Measurements from ENCODE around the gene AGMAT. TPM values are rescaled to one million over a fixed set of nuclear protein-coding genes. Genes with fewer than 3 reads are reported as not detected.

AGMAT gene
- total RNA-seq, 4 donors from 2014 or later, result not detected

GRCh38 chr1:15558516-15558915, 26.3 kb downstream of the AGMAT start:
- Histone ChIP-seq H3K36me3 (peaks cover 0 to 65% of the 10 kb centered on the region in 2 donors), H3K27ac (no peak overlapping the region)
- WGBS, 2 donors (ENCODE audit: low coverage in 1 of 2), result 90% methylated on average over 3 to 4 of the region's 4 CpGs

DNA sequence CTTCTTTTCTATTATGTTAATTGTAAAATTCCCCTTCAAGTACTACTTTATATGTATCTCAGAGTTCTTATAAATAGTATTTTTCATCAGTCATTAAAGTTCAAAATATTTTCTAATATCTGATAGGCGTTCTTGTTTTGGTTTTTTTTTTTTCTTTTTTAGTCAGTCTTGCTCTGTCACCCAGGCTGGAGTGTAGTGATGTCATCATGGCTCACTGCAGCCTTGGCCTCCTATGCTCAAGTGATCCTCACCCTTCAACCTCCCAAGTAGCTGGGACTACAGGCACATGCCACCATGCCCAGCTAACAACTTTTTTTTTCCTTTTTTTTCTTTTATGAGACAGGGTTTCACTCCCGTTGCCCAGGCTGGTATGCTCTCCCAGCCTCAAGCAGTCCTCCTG, 27.3 kb downstream of the AGMAT start:
- WGBS, 2 donors (ENCODE audit: low coverage in 1 of 2), result 70 to 96% methylated on average over 1 to 2 of the region's 2 CpGs
- no peak for ATAC-seq

More at GRCh38 chr1:15558516-15558915, 26.3 kb downstream of the AGMAT start:
- no peaks in the 10 kb centered on the region for H3K9me3 ChIP-seq
- H3K4me1 ChIP-seq, result no peaks in the 10 kb centered on the region
- no peak for ATAC-seq
- TF ChIP-seq POLR2AphosphoS5 (IDR thresholded peaks at IDR 0.05) (no peak), EP300 (IDR thresholded peaks at IDR 0.05) (no peak), CTCF (IDR thresholded peaks at IDR 0.05) (no peak), POLR2A (IDR thresholded peaks at IDR 0.05) (no peak)
- no peak overlapping the region for H3K4me3 ChIP-seq
- no peaks in the 10 kb centered on the region for H3K27me3 ChIP-seq

DNA sequence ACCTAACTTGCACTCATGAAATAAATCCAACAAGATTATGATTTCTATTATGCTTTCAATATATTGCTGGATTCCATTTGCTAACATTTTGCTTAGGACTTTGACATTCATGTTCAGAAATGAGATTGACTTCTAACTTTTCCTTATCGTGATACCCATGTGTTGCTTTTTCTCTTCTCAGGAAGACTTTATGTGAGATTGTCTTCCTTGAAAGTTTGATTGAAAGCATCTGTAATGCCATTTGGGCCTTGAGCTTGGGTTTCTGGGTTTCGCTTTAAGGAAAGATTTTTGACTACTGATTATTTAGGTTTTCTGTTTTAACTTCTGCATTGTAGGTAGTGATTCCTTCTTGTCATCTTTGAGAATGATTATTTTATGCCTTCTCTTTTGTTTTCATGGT, 27.8 kb downstream of the AGMAT start:
- Histone ChIP-seq H3K4me3 (no peak overlapping the region), H3K27ac (no peak overlapping the region), H3K4me1 (no peaks in the 10 kb centered on the region), H3K9me3 (no peaks in the 10 kb centered on the region), H3K27me3 (no peaks in the 10 kb centered on the region), H3K36me3 (peaks cover 0 to 57% of the 10 kb centered on the region in 2 donors)
- no peak for ATAC-seq
- TF ChIP-seq EP300 (IDR thresholded peaks at IDR 0.05), result no peak
- TF ChIP-seq POLR2AphosphoS5 (IDR thresholded peaks at IDR 0.05), result no peak
- no peak for TF ChIP-seq CTCF (IDR thresholded peaks at IDR 0.05)
- no peak for TF ChIP-seq POLR2A (IDR thresholded peaks at IDR 0.05)
- 80 to 95% methylated on average over 2 of the region's 2 CpGs for WGBS, 2 donors (ENCODE audit: low coverage in 1 of 2)

More for the DNA sequence above, 27.3 kb downstream of the AGMAT start:
- H3K27me3 ChIP-seq, result no peaks in the 10 kb centered on the region
- no peak for TF ChIP-seq EP300 (IDR thresholded peaks at IDR 0.05)
- no peak for TF ChIP-seq CTCF (IDR thresholded peaks at IDR 0.05)
- TF ChIP-seq POLR2AphosphoS5 (IDR thresholded peaks at IDR 0.05), result no peak
- TF ChIP-seq POLR2A (IDR thresholded peaks at IDR 0.05), result no peak
- H3K9me3 ChIP-seq, result no peaks in the 10 kb centered on the region
- H3K4me1 ChIP-seq, result no peaks in the 10 kb centered on the region
- H3K27ac ChIP-seq, result no peak overlapping the region
- H3K36me3 ChIP-seq, result peaks cover 0 to 59% of the 10 kb centered on the region in 2 donors
- no peak overlapping the region for H3K4me3 ChIP-seq

GRCh38 chr1:15550573-15550972, 34.3 kb downstream of the AGMAT start:
- no peaks in the 10 kb centered on the region for H3K4me1 ChIP-seq
- H3K4me3 ChIP-seq, result no peak overlapping the region
- no peak overlapping the region for H3K27ac ChIP-seq
- no peaks in the 10 kb centered on the region for H3K9me3 ChIP-seq
- WGBS, 2 donors (ENCODE audit: low coverage in 1 of 2), result 73 to 83% methylated on average over 3 to 5 of the region's 6 CpGs
- peaks cover 4 to 85% of the 10 kb centered on the region in 2 donors for H3K36me3 ChIP-seq
- H3K27me3 ChIP-seq, result no peaks in the 10 kb centered on the region
- TF ChIP-seq POLR2A (IDR thresholded peaks at IDR 0.05), result no peak
- TF ChIP-seq POLR2AphosphoS5 (IDR thresholded peaks at IDR 0.05), result no peak
- ATAC-seq, result no peak

DNA sequence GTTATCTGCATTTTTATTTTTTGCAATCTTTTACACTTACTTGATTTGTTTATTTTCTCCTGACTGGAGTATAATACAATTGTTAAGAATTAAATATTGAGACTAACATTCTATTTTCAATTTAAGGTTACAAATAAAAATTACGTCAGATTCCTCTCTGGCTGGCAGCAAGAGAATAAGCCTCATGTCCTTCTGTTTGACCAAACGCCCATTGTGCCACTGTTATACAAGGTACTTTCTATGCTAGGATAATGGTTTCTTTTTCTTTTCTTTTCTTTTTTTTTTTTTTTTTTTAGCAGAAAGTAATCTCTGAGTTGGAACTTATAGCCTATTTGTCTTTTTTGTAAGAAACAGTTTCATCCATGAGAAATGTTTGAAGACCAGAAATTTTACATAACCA, 38.2 kb downstream of the AGMAT start:
- Histone ChIP-seq H3K9me3 (no peaks in the 10 kb centered on the region), H3K4me3 (no peak overlapping the region), H3K4me1 (no peaks in the 10 kb centered on the region), H3K36me3 (peaks cover 4 to 100% of the 10 kb centered on the region in 2 donors), H3K27ac (no peak overlapping the region), H3K27me3 (no peaks in the 10 kb centered on the region)
- no peak for TF ChIP-seq EP300 (IDR thresholded peaks at IDR 0.05)
- no peak for TF ChIP-seq POLR2A (IDR thresholded peaks at IDR 0.05)
- TF ChIP-seq POLR2AphosphoS5 (IDR thresholded peaks at IDR 0.05), result no peak
- TF ChIP-seq CTCF (IDR thresholded peaks at IDR 0.05), result no peak
- 62 to 86% methylated on average over 2 of the region's 2 CpGs for WGBS, 2 donors (ENCODE audit: low coverage in 1 of 2)
- no peak for ATAC-seq
